KMS-11 (cell line): ENCODE results near the gene SEMA3C.

Experiments
- H2AFZ ChIP-seq: fragments of 200-600 bp; sonication (generic); 2 replicates; pipeline ENCODE4 v1.6.1; 2016; ENCODE audit warnings: antibody characterized with exemption, mixed run types, low read depth
- H3K27ac ChIP-seq: fragments of 200-600 bp; sonication (generic); 2 replicates; pipeline ENCODE4 v1.6.1; 2016; ENCODE audit warnings: mild to moderate bottlenecking, mixed run types
- H3K27me3 ChIP-seq: fragments of 200-600 bp; sonication (generic); 2 replicates; pipeline ENCODE4 v1.6.1; 2017; ENCODE audit warnings: mild to moderate bottlenecking, low read depth, mixed run types, moderate library complexity; ENCODE audit not compliant: insufficient read depth
- H3K36me3 ChIP-seq: fragments of 200-600 bp; sonication (generic); 2 replicates; pipeline ENCODE4 v1.6.1; 2017; ENCODE audit warnings: mild to moderate bottlenecking, mixed run types; ENCODE audit not compliant: insufficient read depth
- H3K4me1 ChIP-seq: fragments of 200-600 bp; sonication (generic); 2 replicates; pipeline ENCODE4 v1.6.1; 2016; ENCODE audit warnings: mild to moderate bottlenecking, low read depth, mixed run types; ENCODE audit not compliant: poor library complexity, severe bottlenecking
- H3K4me2 ChIP-seq: fragments of 200-600 bp; sonication (generic); 2 replicates; pipeline ENCODE4 v1.7.0; 2016; ENCODE audit warnings: mild to moderate bottlenecking, mixed run types
- H3K4me3 ChIP-seq: fragments of 200-600 bp; sonication (generic); IDR thresholded peaks from 2 replicates; pipeline ENCODE4 v1.6.1; 2017; ENCODE audit warnings: low read depth, low read length, mixed read lengths; ENCODE audit not compliant: insufficient read depth
- H3K79me2 ChIP-seq: fragments of 200-600 bp; sonication (generic); 2 replicates; pipeline ENCODE4 v1.6.1; 2016; ENCODE audit warnings: low read depth, mixed run types; ENCODE audit not compliant: insufficient read depth
- H3K9ac ChIP-seq: fragments of 200-600 bp; sonication (generic); 2 replicates; pipeline ENCODE4 v1.6.1; 2016; ENCODE audit warnings: mild to moderate bottlenecking, mixed run types
- H4K20me1 ChIP-seq: fragments of 200-600 bp; sonication (generic); 2 replicates; pipeline ENCODE4 v1.6.1; 2016; ENCODE audit warnings: mild to moderate bottlenecking, mixed run types; ENCODE audit not compliant: insufficient read depth
- CTCF ChIP-seq: fragments of 200-600 bp; sonication (generic); conservative IDR thresholded peaks from 2 replicates; pipeline ENCODE4 v1.6.1; 2017; ENCODE audit warnings: low read depth, mild to moderate bottlenecking, antibody characterized with exemption, low read length, moderate library complexity, mixed read lengths

SEMA3C gene

DNA sequence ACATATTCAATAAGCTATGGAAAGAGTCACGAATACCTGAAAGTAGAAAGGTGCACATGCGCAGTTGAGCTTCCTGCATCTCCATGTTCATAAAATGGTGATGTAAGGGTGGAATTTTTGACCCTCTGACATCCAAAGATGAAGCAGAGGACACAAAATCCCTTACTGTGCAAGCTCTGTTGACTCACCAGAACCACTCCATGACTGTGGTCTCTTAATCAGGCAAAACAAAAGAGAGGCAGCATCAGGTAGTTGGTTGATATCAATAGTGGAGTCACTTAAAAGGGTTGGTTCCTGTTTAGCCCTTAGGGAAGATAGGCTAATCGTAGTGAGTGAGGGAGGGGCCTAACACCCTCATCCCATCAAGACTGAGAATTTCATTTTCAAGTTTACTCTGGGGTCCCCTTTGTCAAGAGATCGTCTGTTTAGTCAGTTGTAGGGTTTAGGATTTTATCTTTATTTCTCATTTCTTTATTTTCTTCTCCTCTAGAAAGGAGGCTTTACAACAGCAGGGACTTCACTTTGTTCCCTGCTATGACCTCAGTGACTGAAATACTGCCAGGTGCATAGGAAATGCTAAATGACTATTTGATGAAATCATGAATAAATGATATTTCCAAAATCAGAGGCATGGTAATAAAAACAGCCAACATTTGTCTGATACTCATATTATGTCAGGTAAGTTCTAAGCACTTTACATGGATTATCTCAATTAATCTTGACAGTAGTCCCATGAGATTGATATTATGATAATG, 182.3 kb downstream of the SEMA3C start:
- Histone ChIP-seq H4K20me1 (no peaks in the 10 kb centered on the region), H3K4me2 (no peak overlapping the region), H2AFZ (no peak overlapping the region), H3K4me1 (no peaks in the 10 kb centered on the region), H3K9ac (no peak overlapping the region), H3K36me3 (no peaks in the 10 kb centered on the region), H3K4me3 (no peak overlapping the region), H3K79me2 (no peaks in the 10 kb centered on the region), H3K27me3 (no peaks in the 10 kb centered on the region), H3K27ac (no peak overlapping the region)
- TF ChIP-seq CTCF = no peak

- H3K4me3 ChIP-seq = no peak overlapping the region
- H3K79me2 ChIP-seq = no peaks in the 10 kb centered on the region
- H2AFZ ChIP-seq = no peak overlapping the region
- H3K4me1 ChIP-seq = no peaks in the 10 kb centered on the region
- H3K4me2 ChIP-seq = no peak overlapping the region
- H3K27ac ChIP-seq = no peak overlapping the region
- no peak for TF ChIP-seq CTCF
- no peaks in the 10 kb centered on the region for H3K27me3 ChIP-seq
- H4K20me1 ChIP-seq = no peaks in the 10 kb centered on the region
- no peak overlapping the region for H3K9ac ChIP-seq
- no peaks in the 10 kb centered on the region for H3K36me3 ChIP-seq
Measured at GRCh38 chr7:80735330-80735729, 183.5 kb downstream of the SEMA3C start.

GRCh38 chr7:80734011-80734410, 184.8 kb downstream of the SEMA3C start:
- no peaks in the 10 kb centered on the region for H3K36me3 ChIP-seq
- H3K4me1 ChIP-seq = no peaks in the 10 kb centered on the region
- TF ChIP-seq CTCF = no peak
- no peak overlapping the region for H2AFZ ChIP-seq
- H3K79me2 ChIP-seq = no peaks in the 10 kb centered on the region
- H3K27me3 ChIP-seq = no peaks in the 10 kb centered on the region
- no peak overlapping the region for H3K9ac ChIP-seq
- no peak overlapping the region for H3K27ac ChIP-seq
- H4K20me1 ChIP-seq = no peaks in the 10 kb centered on the region
- H3K4me2 ChIP-seq = no peak overlapping the region
- no peak overlapping the region for H3K4me3 ChIP-seq

GRCh38 chr7:80733333-80733915, 185.4 kb downstream of the SEMA3C start:
- Histone ChIP-seq H2AFZ (no peak overlapping the region), H3K4me2 (no peak overlapping the region), H3K27me3 (no peaks in the 10 kb centered on the region), H3K9ac (no peak overlapping the region), H3K36me3 (no peaks in the 10 kb centered on the region), H3K79me2 (no peaks in the 10 kb centered on the region), H4K20me1 (no peaks in the 10 kb centered on the region), H3K4me1 (no peaks in the 10 kb centered on the region), H3K4me3 (no peak overlapping the region), H3K27ac (no peak overlapping the region)
- no peak for TF ChIP-seq CTCF
